ENCODE data around the gene CRELD1. TPM values are rescaled to one million over a fixed set of nuclear protein-coding genes. Genes with fewer than 3 reads are reported as not detected.

Gene CRELD1
- polyA plus RNA-seq, 3 donors = 16.1 to 23.4 (median 19.2) TPM

DNA sequence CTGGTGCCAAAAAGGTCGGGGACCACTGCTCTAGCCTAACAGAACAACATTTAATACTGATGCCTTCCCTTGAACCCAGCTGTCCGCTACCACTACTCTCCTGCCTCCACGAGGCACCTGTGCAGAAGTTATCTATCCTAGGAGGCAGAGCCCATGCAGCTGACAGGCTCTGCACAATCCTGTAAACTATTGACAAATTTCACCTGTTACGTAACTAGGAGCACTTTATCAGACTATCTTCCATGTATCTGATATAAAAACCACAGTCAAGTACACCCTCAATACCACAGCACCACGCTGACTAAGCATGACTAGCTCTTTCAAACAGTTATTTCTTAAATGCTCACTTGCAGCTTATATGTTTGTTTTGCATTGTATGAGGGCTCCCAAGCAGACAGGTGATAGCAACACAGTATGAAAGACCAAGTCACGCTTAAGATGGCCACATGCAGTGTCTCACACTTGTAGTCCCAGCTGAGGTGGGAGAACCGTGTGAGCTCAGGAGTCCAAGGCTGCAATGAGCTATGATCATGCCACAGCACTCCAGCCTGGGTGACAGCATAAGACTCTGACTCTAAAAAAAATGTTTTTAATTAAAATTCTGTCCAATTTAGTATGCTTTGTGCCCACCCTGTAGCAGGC, 21.2 kb upstream of the CRELD1 start:
- no peaks in the 10 kb centered on the region for H3K9me3 ChIP-seq (replicated peaks in 1 of 2; ENCODE audit: control insufficient read depth in 1 of 2, insufficient read depth in 1 of 2, low read length in 2 of 2)
- Mint-ChIP-seq H3K4me3 (peak overlapping the region in 1 of 2 donors; percentile 59), H3K4me1 (peaks cover 46% of the 10 kb centered on the region), H3K27me3 (ENCODE audit: low read depth in 3 of 3) (no peaks in the 10 kb centered on the region), H3K27ac (peak overlapping the region in 2 of 7 donors; percentile 28 to 77), H3K9me3 (no peaks in the 10 kb centered on the region), H3K36me3 (no peaks in the 10 kb centered on the region)
- DNase-seq = peak in 1 of 3 donors; percentile 11
- H3K4me2 ChIP-seq (replicated peaks; ENCODE audit: extremely low read depth, low read length, poor library complexity, severe bottlenecking) = no peak overlapping the region
- no peaks in the 10 kb centered on the region for H4K20me1 ChIP-seq (ENCODE audit: insufficient read depth, low read length)
- WGBS (ENCODE audit: insufficient coverage) = 14% methylated on average over 6 of the region's 7 CpGs
- intact Hi-C loops (cut with micrococcal nuclease) = no loop called here
- no peaks in the 10 kb centered on the region for H3K79me2 ChIP-seq (ENCODE audit: insufficient read depth, low read length)
- TF ChIP-seq, protein P1, sequence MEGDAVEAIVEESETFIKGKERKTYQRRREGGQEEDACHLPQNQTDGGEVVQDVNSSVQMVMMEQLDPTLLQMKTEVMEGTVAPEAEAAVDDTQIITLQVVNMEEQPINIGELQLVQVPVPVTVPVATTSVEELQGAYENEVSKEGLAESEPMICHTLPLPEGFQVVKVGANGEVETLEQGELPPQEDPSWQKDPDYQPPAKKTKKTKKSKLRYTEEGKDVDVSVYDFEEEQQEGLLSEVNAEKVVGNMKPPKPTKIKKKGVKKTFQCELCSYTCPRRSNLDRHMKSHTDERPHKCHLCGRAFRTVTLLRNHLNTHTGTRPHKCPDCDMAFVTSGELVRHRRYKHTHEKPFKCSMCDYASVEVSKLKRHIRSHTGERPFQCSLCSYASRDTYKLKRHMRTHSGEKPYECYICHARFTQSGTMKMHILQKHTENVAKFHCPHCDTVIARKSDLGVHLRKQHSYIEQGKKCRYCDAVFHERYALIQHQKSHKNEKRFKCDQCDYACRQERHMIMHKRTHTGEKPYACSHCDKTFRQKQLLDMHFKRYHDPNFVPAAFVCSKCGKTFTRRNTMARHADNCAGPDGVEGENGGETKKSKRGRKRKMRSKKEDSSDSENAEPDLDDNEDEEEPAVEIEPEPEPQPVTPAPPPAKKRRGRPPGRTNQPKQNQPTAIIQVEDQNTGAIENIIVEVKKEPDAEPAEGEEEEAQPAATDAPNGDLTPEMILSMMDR (IDR thresholded peaks at IDR 0.05) = no peak
- no peaks in the 10 kb centered on the region for H3K36me3 ChIP-seq (replicated peaks in 1 of 2; ENCODE audit: control insufficient read depth in 1 of 2, insufficient read depth in 2 of 2, low read length in 2 of 2)
- peaks cover 34 to 46% of the 10 kb centered on the region in 2 donors for H3K4me1 ChIP-seq (ENCODE audit: control insufficient read depth in 1 of 2, insufficient read depth in 2 of 2, low read length in 2 of 2)
- H3K27ac ChIP-seq (ENCODE audit: low read depth in 1 of 2, low read length in 2 of 2) = no peak overlapping the region
- no peak overlapping the region for H3K4me3 ChIP-seq (replicated peaks in 1 of 3; ENCODE audit: low read depth in 2 of 3, low read length in 3 of 3)
- no peak overlapping the region for H3K9ac ChIP-seq (ENCODE audit: insufficient read depth, low read length, poor library complexity, severe bottlenecking)
- H3K27me3 ChIP-seq (ENCODE audit: control insufficient read depth in 2 of 2, insufficient read depth in 2 of 2, low read length in 2 of 2) = no peaks in the 10 kb centered on the region
- H2AFZ ChIP-seq (ENCODE audit: insufficient read depth, low read depth, low read length, poor library complexity, severe bottlenecking) = no peak overlapping the region

DNA sequence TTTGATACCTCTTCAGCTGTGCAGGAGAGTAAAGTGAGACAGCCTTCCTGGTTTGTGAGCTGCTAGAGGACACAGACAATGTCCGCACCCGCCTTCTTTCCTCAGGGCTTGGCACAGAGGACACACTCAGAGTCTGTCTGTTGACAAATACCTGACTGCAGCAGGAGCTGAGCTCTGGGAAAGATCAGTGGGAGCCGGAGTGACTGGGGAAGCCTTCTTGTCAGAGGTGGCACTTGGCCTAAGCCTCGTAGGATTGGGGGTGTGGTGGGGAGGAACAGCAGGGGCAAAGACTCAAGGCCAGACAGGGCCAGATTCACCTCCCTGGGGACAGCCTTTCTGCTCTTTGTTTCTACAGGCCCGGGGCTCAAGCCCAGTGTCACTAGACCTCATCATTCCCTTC, 20.0 kb upstream of the CRELD1 start:
- no peak overlapping the region for H3K9ac ChIP-seq (ENCODE audit: insufficient read depth, low read length, poor library complexity, severe bottlenecking)
- peaks cover 35 to 50% of the 10 kb centered on the region in 2 donors for H3K4me1 ChIP-seq (ENCODE audit: control insufficient read depth in 1 of 2, insufficient read depth in 2 of 2, low read length in 2 of 2)
- Mint-ChIP-seq H3K36me3 (no peaks in the 10 kb centered on the region), H3K9me3 (no peaks in the 10 kb centered on the region), H3K4me3 (no peak overlapping the region), H3K4me1 (peaks cover 53% of the 10 kb centered on the region), H3K27ac (no peak overlapping the region), H3K27me3 (ENCODE audit: low read depth in 3 of 3) (no peaks in the 10 kb centered on the region)
- 91% methylated on average over 4 of the region's 5 CpGs for WGBS (ENCODE audit: insufficient coverage)
- no peaks in the 10 kb centered on the region for H3K79me2 ChIP-seq (ENCODE audit: insufficient read depth, low read length)
- TF ChIP-seq, protein P1 (IDR thresholded peaks at IDR 0.05) = no peak
- DNase-seq = no peak
- H2AFZ ChIP-seq (ENCODE audit: insufficient read depth, low read depth, low read length, poor library complexity, severe bottlenecking) = no peak overlapping the region
- no peaks in the 10 kb centered on the region for H4K20me1 ChIP-seq (ENCODE audit: insufficient read depth, low read length)
- H3K36me3 ChIP-seq (replicated peaks in 1 of 2; ENCODE audit: control insufficient read depth in 1 of 2, insufficient read depth in 2 of 2, low read length in 2 of 2) = no peaks in the 10 kb centered on the region
- H3K9me3 ChIP-seq (replicated peaks in 1 of 2; ENCODE audit: control insufficient read depth in 1 of 2, insufficient read depth in 1 of 2, low read length in 2 of 2) = no peaks in the 10 kb centered on the region
- H3K4me2 ChIP-seq (replicated peaks; ENCODE audit: extremely low read depth, low read length, poor library complexity, severe bottlenecking) = no peak overlapping the region
- intact Hi-C loops (cut with micrococcal nuclease) = no loop called here
- no peaks in the 10 kb centered on the region for H3K27me3 ChIP-seq (ENCODE audit: control insufficient read depth in 2 of 2, insufficient read depth in 2 of 2, low read length in 2 of 2)
- H3K4me3 ChIP-seq (replicated peaks in 1 of 3; ENCODE audit: low read depth in 2 of 3, low read length in 3 of 3) = no peak overlapping the region
- H3K27ac ChIP-seq (ENCODE audit: low read depth in 1 of 2, low read length in 2 of 2) = no peak overlapping the region
